Fibroblast of pulmonary artery (primary cell): ENCODE measurements around the gene RPL19.

Source experiments
- DNase-seq: peaks from one replicate; pipeline ENCODE4 v3.0.0-alpha.2; 2010; ENCODE audit warnings: low read depth
- H3K4me3 ChIP-seq: replicated peaks from 2 replicates; pipeline ENCODE4 v1.5.1; 2011; ENCODE audit warnings: low read depth, mild to moderate bottlenecking, control low read depth, low read length, moderate library complexity
- TF ChIP-seq, protein P1 (sequence below): IDR thresholded peaks from 2 replicates; pipeline ENCODE4 v1.5.1; 2011; ENCODE audit warnings: mild to moderate bottlenecking, control low read depth, low read length, inconsistent platforms; ENCODE audit errors: missing control alignments

The RPL19 gene

DNA sequence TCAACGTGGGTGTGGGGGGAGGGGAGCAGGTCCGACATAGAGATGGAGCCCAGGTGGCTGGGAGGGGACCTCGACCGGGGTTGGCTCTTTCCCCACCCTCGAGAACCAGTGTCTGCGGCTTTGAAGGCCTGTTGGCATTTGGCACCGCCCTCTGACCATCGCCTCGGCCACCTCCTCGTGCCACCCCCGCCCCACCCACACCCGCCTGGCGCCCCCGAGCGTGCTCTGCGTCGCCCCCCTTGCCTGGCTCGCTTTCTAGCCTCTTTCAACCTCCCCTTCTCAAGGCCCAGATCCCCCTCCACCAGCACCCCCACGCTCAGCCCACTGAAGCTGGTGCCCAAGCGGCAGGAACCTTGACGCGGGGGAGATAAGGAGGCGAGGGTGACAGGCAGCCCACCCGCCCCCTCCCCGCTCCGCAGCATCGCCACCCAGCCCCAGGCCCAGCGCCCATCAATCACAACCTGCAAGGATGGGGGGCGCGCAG lies 3.2 kb upstream of the RPL19 start:
- peak overlapping the region; percentile 77 for H3K4me3 ChIP-seq
- DNase-seq, result no peak
- TF ChIP-seq, protein P1, sequence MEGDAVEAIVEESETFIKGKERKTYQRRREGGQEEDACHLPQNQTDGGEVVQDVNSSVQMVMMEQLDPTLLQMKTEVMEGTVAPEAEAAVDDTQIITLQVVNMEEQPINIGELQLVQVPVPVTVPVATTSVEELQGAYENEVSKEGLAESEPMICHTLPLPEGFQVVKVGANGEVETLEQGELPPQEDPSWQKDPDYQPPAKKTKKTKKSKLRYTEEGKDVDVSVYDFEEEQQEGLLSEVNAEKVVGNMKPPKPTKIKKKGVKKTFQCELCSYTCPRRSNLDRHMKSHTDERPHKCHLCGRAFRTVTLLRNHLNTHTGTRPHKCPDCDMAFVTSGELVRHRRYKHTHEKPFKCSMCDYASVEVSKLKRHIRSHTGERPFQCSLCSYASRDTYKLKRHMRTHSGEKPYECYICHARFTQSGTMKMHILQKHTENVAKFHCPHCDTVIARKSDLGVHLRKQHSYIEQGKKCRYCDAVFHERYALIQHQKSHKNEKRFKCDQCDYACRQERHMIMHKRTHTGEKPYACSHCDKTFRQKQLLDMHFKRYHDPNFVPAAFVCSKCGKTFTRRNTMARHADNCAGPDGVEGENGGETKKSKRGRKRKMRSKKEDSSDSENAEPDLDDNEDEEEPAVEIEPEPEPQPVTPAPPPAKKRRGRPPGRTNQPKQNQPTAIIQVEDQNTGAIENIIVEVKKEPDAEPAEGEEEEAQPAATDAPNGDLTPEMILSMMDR, result no peak

- peak within 1 kb of the TSS; percentile 77 for H3K4me3 ChIP-seq
- peak; percentile 75 for DNase-seq
- TF ChIP-seq, protein P1, result no peak
Observed at GRCh38 chr17:39197380-39198185, 2.5 kb upstream of the RPL19 start, which contains the start of gene CACNB1. TSS of gene CACNB1 (minus strand) at chr17:39197669. CDS start at chr17:39197495, 174 bp downstream.

- no peak overlapping the region for H3K4me3 ChIP-seq
- no peak for DNase-seq
Observed at GRCh38 chr17:39198186-39198566, 1.9 kb upstream of the RPL19 start.

GRCh38 chr17:39199820-39200069 lies 338 bp upstream of the RPL19 start:
- TF ChIP-seq, protein P1, result no peak
- peak; percentile 97 for DNase-seq
- H3K4me3 ChIP-seq, result peak overlapping the region; percentile 99

More at GRCh38 chr17:39198186-39198566, 1.9 kb upstream of the RPL19 start:
- TF ChIP-seq, protein P1, result no peak

GRCh38 chr17:39200957-39201510 lies 951 bp downstream of the RPL19 start:
- DNase-seq, result no peak
- TF ChIP-seq, protein P1, result no peak
- H3K4me3 ChIP-seq, result peak overlapping the region; percentile 99

- TF ChIP-seq, protein P1, result no peak
- no peak overlapping the region for H3K4me3 ChIP-seq
- no peak for DNase-seq
Observed at GRCh38 chr17:39204245-39204644, 4.2 kb downstream of the RPL19 start.

GRCh38 chr17:39205112-39205526 lies 5.0 kb downstream of the RPL19 start:
- DNase-seq, result no peak
- TF ChIP-seq, protein P1, result no peak
- no peak overlapping the region for H3K4me3 ChIP-seq
